Effector CD8-positive, alpha-beta T cell (primary cell): ENCODE results near the gene EPB41L1.

Experiments
- DNase-seq: peaks from one replicate; lab custom pipeline; 2025; lab: John Stamatoyannopoulos, UW

The EPB41L1 gene

GRCh38 chr20:36225666-36226065 is 71.1 kb downstream of the EPB41L1 start:
- DNase-seq: no peak

- DNase-seq: no peak
Observed at GRCh38 chr20:36228770-36229169, 74.2 kb downstream of the EPB41L1 start.

- no peak for DNase-seq
Observed at GRCh38 chr20:36230019-36230418, 75.5 kb downstream of the EPB41L1 start.

GRCh38 chr20:36231331-36231730 is 76.8 kb downstream of the EPB41L1 start:
- no peak for DNase-seq

GRCh38 chr20:36234771-36235320 is 80.3 kb downstream of the EPB41L1 start:
- no peak for DNase-seq

- DNase-seq: peak; percentile 47
Observed at GRCh38 chr20:36235892-36236785, 81.6 kb downstream of the EPB41L1 start, which contains the start of gene AAR2. TSS of gene AAR2 (plus strand) at chr20:36236478. CDS start at chr20:36239869, 3,391 bp downstream.

GRCh38 chr20:36236786-36237121 is 82.2 kb downstream of the EPB41L1 start:
- no peak for DNase-seq

GRCh38 chr20:36237477-36237876 is 82.9 kb downstream of the EPB41L1 start:
- DNase-seq: no peak

GRCh38 chr20:36238153-36238552 is 83.6 kb downstream of the EPB41L1 start:
- DNase-seq: no peak

GRCh38 chr20:36238760-36239159 is 84.2 kb downstream of the EPB41L1 start:
- DNase-seq: no peak

GRCh38 chr20:36240076-36240475 is 85.5 kb downstream of the EPB41L1 start:
- no peak for DNase-seq

GRCh38 chr20:36241678-36242077 is 87.1 kb downstream of the EPB41L1 start:
- no peak for DNase-seq

GRCh38 chr20:36243726-36244125 is 89.2 kb downstream of the EPB41L1 start:
- no peak for DNase-seq

GRCh38 chr20:36246401-36246800 is 91.9 kb downstream of the EPB41L1 start:
- no peak for DNase-seq

GRCh38 chr20:36248836-36249235 is 94.3 kb downstream of the EPB41L1 start:
- DNase-seq: no peak

GRCh38 chr20:36249450-36249849 is 94.9 kb downstream of the EPB41L1 start:
- no peak for DNase-seq

- DNase-seq: no peak
Observed at GRCh38 chr20:36251426-36251825, 96.9 kb downstream of the EPB41L1 start.

GRCh38 chr20:36252511-36252910 is 98.0 kb downstream of the EPB41L1 start:
- DNase-seq: no peak

GRCh38 chr20:36253036-36253435 is 98.5 kb downstream of the EPB41L1 start:
- no peak for DNase-seq

- DNase-seq: no peak
Observed at GRCh38 chr20:36254076-36254475, 99.5 kb downstream of the EPB41L1 start.

- DNase-seq: no peak
Observed at GRCh38 chr20:36255445-36255844, 100.9 kb downstream of the EPB41L1 start.

GRCh38 chr20:36259177-36260061 is 104.9 kb downstream of the EPB41L1 start:
- DNase-seq: no peak
